Karpas-422 (cell line): ENCODE measurements around the gene COMP. TPM values are rescaled to one million over a fixed set of nuclear protein-coding genes. Genes with fewer than 3 reads are reported as not detected.

Experiments used
- DNase-seq: peaks from one replicate; pipeline ENCODE4 v3.0.0-alpha.2; 2015
- H2AFZ ChIP-seq: fragments of 200-600 bp; sonication (generic); 2 replicates; pipeline ENCODE4 v1.6.1; 2014; ENCODE audit warnings: antibody characterized with exemption, low read length, mixed read lengths
- H3K27ac ChIP-seq: fragments of 200-600 bp; sonication (generic); 2 replicates; pipeline ENCODE4 v1.5.1; 2014; ENCODE audit warnings: mild to moderate bottlenecking, low read length, moderate library complexity
- H3K27me3 ChIP-seq: fragments of 200-600 bp; sonication (generic); 2 replicates; pipeline ENCODE4 v1.6.1; 2014; ENCODE audit warnings: low read length, mixed read lengths
- H3K36me3 ChIP-seq: fragments of 200-600 bp; sonication (generic); 2 replicates; pipeline ENCODE4 v1.6.1; 2014; ENCODE audit warnings: low read length, mixed read lengths; ENCODE audit not compliant: insufficient read depth
- H3K4me1 ChIP-seq: fragments of 200-600 bp; sonication (generic); 2 replicates; pipeline ENCODE4 v1.6.1; 2014; ENCODE audit warnings: mild to moderate bottlenecking, low read length, mixed read lengths
- H3K4me2 ChIP-seq: fragments of 200-600 bp; sonication (generic); 2 replicates; pipeline ENCODE4 v1.6.1; 2014; ENCODE audit warnings: low read length, low read depth, mild to moderate bottlenecking; ENCODE audit not compliant: poor library complexity, severe bottlenecking
- H3K4me3 ChIP-seq: fragments of 200-600 bp; sonication (generic); 2 replicates; pipeline ENCODE4 v1.5.1; 2014; ENCODE audit warnings: mild to moderate bottlenecking, antibody characterized with exemption, low read length, mixed read lengths
- H3K79me2 ChIP-seq: fragments of 200-600 bp; sonication (generic); 2 replicates; pipeline ENCODE4 v1.6.1; 2014; ENCODE audit warnings: mild to moderate bottlenecking, low read length, mixed read lengths
- H3K9ac ChIP-seq: fragments of 200-600 bp; sonication (generic); 2 replicates; pipeline ENCODE4 v1.6.0; 2014; ENCODE audit warnings: low read length
- H3K9me2 ChIP-seq: fragments of 200-600 bp; sonication (generic), shearing (Covaris generic); replicated peaks from 2 replicates; pipeline ENCODE4 v1.6.0; 2014; ENCODE audit warnings: mild to moderate bottlenecking, low read length, moderate library complexity; ENCODE audit not compliant: insufficient read depth
- H3K9me3 ChIP-seq: fragments of 300-700, 200-600 bp; sonication (generic); 2 replicates; pipeline ENCODE4 v1.6.1; 2014; ENCODE audit warnings: low read length, mixed read lengths
- H4K20me1 ChIP-seq: fragments of 200-600 bp; sonication (generic); 2 replicates; pipeline ENCODE4 v1.6.1; 2014; ENCODE audit warnings: mild to moderate bottlenecking, antibody characterized with exemption, low read length, low read depth; ENCODE audit not compliant: insufficient read depth
- total RNA-seq: library from RNA; depleted of rRNA; stranded (reverse); fragments of >200 nt; shearing (Covaris generic); gene quantifications from 2 replicates; pipeline ENCODE4 v1.2.3, GENCODE V29; 2014; ENCODE audit warnings: low replicate concordance

Gene COMP
- total RNA-seq, 1 experiment from 2014 or later = not detected

GRCh38 chr19:18745931-18746330 lies 45.2 kb downstream of the COMP start:
- no peaks in the 10 kb centered on the region; the same call in 1 of the 2 replicates for H3K4me1 ChIP-seq
- H3K4me3 ChIP-seq = no peak overlapping the region
- H3K9ac ChIP-seq = no peak overlapping the region
- H3K27ac ChIP-seq = no peak overlapping the region
- DNase-seq = no peak
- H4K20me1 ChIP-seq = no peaks in the 10 kb centered on the region
- H3K4me2 ChIP-seq = no peak overlapping the region
- H3K9me3 ChIP-seq = no peaks in the 10 kb centered on the region
- no peaks in the 10 kb centered on the region for H3K9me2 ChIP-seq
- no peaks in the 10 kb centered on the region for H3K27me3 ChIP-seq
- no peak overlapping the region for H2AFZ ChIP-seq
- no peaks in the 10 kb centered on the region for H3K79me2 ChIP-seq
- H3K36me3 ChIP-seq = no peaks in the 10 kb centered on the region

- Histone ChIP-seq H4K20me1 (no peaks in the 10 kb centered on the region), H3K4me3 (no peak overlapping the region), H3K4me2 (no peak overlapping the region), H3K9ac (no peak overlapping the region), H3K9me3 (no peaks in the 10 kb centered on the region), H3K27me3 (no peaks in the 10 kb centered on the region), H3K27ac (no peak overlapping the region), H2AFZ (no peak overlapping the region), H3K4me1 (no peaks in the 10 kb centered on the region; the same call in 1 of the 2 replicates), H3K36me3 (no peaks in the 10 kb centered on the region), H3K79me2 (no peaks in the 10 kb centered on the region), H3K9me2 (no peaks in the 10 kb centered on the region)
- DNase-seq = no peak
These were observed 45.9 kb downstream of the COMP start for GRCh38 chr19:18745012-18745735.

- Histone ChIP-seq H2AFZ (no peak overlapping the region), H4K20me1 (no peaks in the 10 kb centered on the region), H3K4me3 (no peak overlapping the region), H3K9ac (no peak overlapping the region), H3K79me2 (no peaks in the 10 kb centered on the region), H3K27me3 (no peaks in the 10 kb centered on the region), H3K9me2 (no peaks in the 10 kb centered on the region), H3K4me2 (no peak overlapping the region), H3K9me3 (no peaks in the 10 kb centered on the region), H3K4me1 (no peaks in the 10 kb centered on the region; the same call in 1 of the 2 replicates), H3K36me3 (no peaks in the 10 kb centered on the region), H3K27ac (no peak overlapping the region)
- DNase-seq = no peak
These were observed 47.2 kb downstream of the COMP start for GRCh38 chr19:18743784-18744418.

GRCh38 chr19:18742838-18743783 lies 48.0 kb downstream of the COMP start:
- Histone ChIP-seq H3K9me2 (no peaks in the 10 kb centered on the region), H3K27ac (no peak overlapping the region), H3K9ac (no peak overlapping the region), H3K27me3 (no peaks in the 10 kb centered on the region), H3K36me3 (no peaks in the 10 kb centered on the region), H3K4me1 (no peaks in the 10 kb centered on the region), H3K4me2 (no peak overlapping the region), H2AFZ (no peak overlapping the region), H3K4me3 (no peak overlapping the region), H3K9me3 (no peaks in the 10 kb centered on the region), H4K20me1 (no peaks in the 10 kb centered on the region), H3K79me2 (no peaks in the 10 kb centered on the region)
- DNase-seq = no peak

- no peak overlapping the region for H3K9ac ChIP-seq
- H3K9me3 ChIP-seq = no peaks in the 10 kb centered on the region
- H2AFZ ChIP-seq = no peak overlapping the region
- H3K79me2 ChIP-seq = no peaks in the 10 kb centered on the region
- no peaks in the 10 kb centered on the region for H3K36me3 ChIP-seq
- H3K4me1 ChIP-seq = no peaks in the 10 kb centered on the region
- H3K9me2 ChIP-seq = no peaks in the 10 kb centered on the region
- H3K4me2 ChIP-seq = no peak overlapping the region
- no peaks in the 10 kb centered on the region for H3K27me3 ChIP-seq
- H3K27ac ChIP-seq = no peak overlapping the region
- H3K4me3 ChIP-seq = no peak overlapping the region
- no peaks in the 10 kb centered on the region for H4K20me1 ChIP-seq
- no peak for DNase-seq
These were observed 48.8 kb downstream of the COMP start for GRCh38 chr19:18742324-18742723.

- Histone ChIP-seq H3K4me3 (no peak overlapping the region), H4K20me1 (no peaks in the 10 kb centered on the region), H3K36me3 (no peaks in the 10 kb centered on the region), H3K9ac (no peak overlapping the region), H3K27me3 (no peaks in the 10 kb centered on the region), H3K4me1 (no peaks in the 10 kb centered on the region), H2AFZ (no peak overlapping the region), H3K4me2 (no peak overlapping the region), H3K9me2 (no peaks in the 10 kb centered on the region), H3K9me3 (no peaks in the 10 kb centered on the region), H3K79me2 (no peaks in the 10 kb centered on the region), H3K27ac (no peak overlapping the region)
- DNase-seq = no peak
These were observed 49.7 kb downstream of the COMP start for GRCh38 chr19:18741124-18742121.

- DNase-seq = no peak
- H3K4me1 ChIP-seq = peaks cover 3% of the 10 kb centered on the region; the same call in 1 of the 2 replicates
- no peaks in the 10 kb centered on the region for H3K79me2 ChIP-seq
- H3K27ac ChIP-seq = no peak overlapping the region
- H3K27me3 ChIP-seq = no peaks in the 10 kb centered on the region
- no peaks in the 10 kb centered on the region for H3K36me3 ChIP-seq
- H3K4me2 ChIP-seq = no peak overlapping the region
- no peak overlapping the region for H3K9ac ChIP-seq
- H4K20me1 ChIP-seq = no peaks in the 10 kb centered on the region
- H3K4me3 ChIP-seq = no peak overlapping the region
- H3K9me2 ChIP-seq = no peaks in the 10 kb centered on the region
- no peak overlapping the region for H2AFZ ChIP-seq
- H3K9me3 ChIP-seq = no peaks in the 10 kb centered on the region
These were observed 52.0 kb downstream of the COMP start for GRCh38 chr19:18738961-18739690.
